Upper lobe of left lung (tissue), 6 donors: ENCODE results near the gene ACACB. TPM values are rescaled to one million over a fixed set of nuclear protein-coding genes. Genes with fewer than 3 reads are reported as not detected.

Source experiments
- ATAC-seq, 2 donors: fragments of 200-7000 bp; cut with Tn5 transposase; one replicate each; pipeline ENCODE4 v1.9.1; 2022; ENCODE audit warnings: mild to moderate bottlenecking in 2 of 2, moderate library complexity in 2 of 2; ENCODE audit not compliant: low FRiP score in 2 of 2
- DNase-seq, 2 donors: peaks; one replicate each; pipeline ENCODE4 v3.0.0-alpha.2; 2019 to 2020
- H3K27ac ChIP-seq, 4 donors: fragments of 200-600 bp; sonication (generic); one replicate each; pipeline ENCODE4 v1.5.1; 2016 to 2019
- H3K27me3 ChIP-seq, 4 donors: fragments of 200-600 bp; sonication (generic); one replicate each; pipeline ENCODE4 v1.5.1; 2017 to 2019
- H3K36me3 ChIP-seq, 4 donors: fragments of 200-600 bp; sonication (generic); one replicate each; pipeline ENCODE4 v1.5.1; 2016 to 2019
- H3K4me1 ChIP-seq, 4 donors: fragments of 200-600 bp; sonication (generic); one replicate each; pipeline ENCODE4 v1.5.1; 2018 to 2019
- H3K4me3 ChIP-seq, 4 donors: fragments of 200-600 bp; sonication (generic); one replicate each; pipeline ENCODE4 v1.5.1; 2017 to 2019; ENCODE audit warnings: mild to moderate bottlenecking in 2 of 4, moderate library complexity in 1 of 4
- H3K9me3 ChIP-seq, 4 donors: fragments of 200-600 bp; sonication (generic); one replicate each; pipeline ENCODE4 v1.5.1; 2018 to 2019
- CTCF ChIP-seq, 6 experiments: fragments of 450-650 bp in 4 of 6; fragments of 200-600 bp in 2 of 6; sonication (generic) in 2 of 6; IDR thresholded peaks; one replicate each; pipeline ENCODE4 v1.5.1; 2016 to 2019; ENCODE audit warnings: antibody characterized with exemption in 6 of 6
- EP300 ChIP-seq, 4 donors: sonication (generic); formaldehyde crosslinking; IDR thresholded peaks; one replicate each; pipeline ENCODE4 v1.5.1; 2017; ENCODE audit warnings: antibody characterized with exemption in 4 of 4, control low read depth in 2 of 4
- POLR2A ChIP-seq, 4 donors: fragments of 450-650 bp; IDR thresholded peaks; one replicate each; pipeline ENCODE4 v1.5.1; 2016 to 2017; ENCODE audit warnings: antibody characterized with exemption in 4 of 4, mild to moderate bottlenecking in 2 of 4
- POLR2AphosphoS5 ChIP-seq, 2 donors: sonication (generic); formaldehyde crosslinking; IDR thresholded peaks; one replicate each; pipeline ENCODE4 v1.5.1; 2017; ENCODE audit warnings: antibody characterized with exemption in 2 of 2
- WGBS, 2 donors: methylation state at CpG; one replicate each; pipeline ENCODE4 v1.1.5; 2017 to 2018; 5-methylcytosine and 5-hydroxymethylcytosine counted together
- total RNA-seq, 6 donors: library from RNA; depleted of rRNA in 4 of 6; stranded (reverse); fragments of >200 nt in 4 of 6; gene quantifications; one replicate each; pipeline versions ENCODE4 v1.1.0 to v1.2.1, GENCODE V29; 2016 to 2021
- donor health status: DM: no; HTN: no; CAD: no; lungs with moderate emphysema.
- donor health status: DM: no; HTN: yes; CAD: no; lungs with severe emphysema.

Gene ACACB
- total RNA-seq, 6 donors from 2014 or later: 26.3 to 202 (median 36.3) TPM

- Histone ChIP-seq H3K4me1 (no peaks in the 10 kb centered on the region), H3K4me3 (no peak overlapping the region), H3K27me3 (no peaks in the 10 kb centered on the region), H3K27ac (no peak overlapping the region), H3K9me3 (no peaks in the 10 kb centered on the region), H3K36me3 (peaks cover 15 to 95% (median 60%) of the 10 kb centered on the region in 4 donors)
- TF ChIP-seq POLR2AphosphoS5 (IDR thresholded peaks at IDR 0.05): no peak
- no peak for TF ChIP-seq POLR2A (IDR thresholded peaks at IDR 0.05)
- TF ChIP-seq CTCF (IDR thresholded peaks at IDR 0.05): no peak
- no peak for TF ChIP-seq EP300 (IDR thresholded peaks at IDR 0.05)
- ATAC-seq (no peak), DNase-seq (no peak)
- WGBS, 2 donors: 91 to 93% methylated on average over 6 of the region's 6 CpGs
These were observed 119.9 kb downstream of the ACACB start for GRCh38 chr12:109236257-109236656.

DNA sequence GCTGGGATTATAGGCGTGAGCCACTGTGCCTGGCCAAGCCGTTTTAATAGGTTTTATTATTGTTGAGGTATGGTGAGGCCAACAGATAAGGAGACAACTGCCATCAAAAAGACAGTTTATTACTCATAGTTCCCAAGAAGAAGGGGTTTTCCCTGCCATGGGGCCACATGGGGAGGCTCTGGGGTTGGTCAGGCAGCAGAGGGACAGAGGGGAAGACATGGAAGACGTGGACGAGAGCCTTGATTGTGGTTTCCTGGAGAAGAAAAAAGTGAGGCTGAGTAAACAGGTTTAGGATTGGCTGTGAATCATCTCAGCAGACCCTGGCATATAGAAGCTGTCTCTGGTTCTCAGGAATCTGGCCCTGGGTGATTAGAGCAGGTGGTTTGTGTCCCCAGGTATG is 122.8 kb downstream of the ACACB start:
- H3K27me3 ChIP-seq: no peaks in the 10 kb centered on the region
- TF ChIP-seq POLR2AphosphoS5 (IDR thresholded peaks at IDR 0.05): no peak
- TF ChIP-seq CTCF (IDR thresholded peaks at IDR 0.05): no peak
- no peak for TF ChIP-seq POLR2A (IDR thresholded peaks at IDR 0.05)
- no peak for TF ChIP-seq EP300 (IDR thresholded peaks at IDR 0.05)
- H3K4me1 ChIP-seq: no peaks in the 10 kb centered on the region
- ATAC-seq: no peak
- peaks cover 21 to 94% (median 53%) of the 10 kb centered on the region in 4 donors for H3K36me3 ChIP-seq
- H3K4me3 ChIP-seq: no peak overlapping the region
- no peak for DNase-seq
- H3K9me3 ChIP-seq: no peaks in the 10 kb centered on the region
- H3K27ac ChIP-seq: no peak overlapping the region
- WGBS, 2 donors: 82 to 100% methylated on average over 4 of the region's 4 CpGs

DNA sequence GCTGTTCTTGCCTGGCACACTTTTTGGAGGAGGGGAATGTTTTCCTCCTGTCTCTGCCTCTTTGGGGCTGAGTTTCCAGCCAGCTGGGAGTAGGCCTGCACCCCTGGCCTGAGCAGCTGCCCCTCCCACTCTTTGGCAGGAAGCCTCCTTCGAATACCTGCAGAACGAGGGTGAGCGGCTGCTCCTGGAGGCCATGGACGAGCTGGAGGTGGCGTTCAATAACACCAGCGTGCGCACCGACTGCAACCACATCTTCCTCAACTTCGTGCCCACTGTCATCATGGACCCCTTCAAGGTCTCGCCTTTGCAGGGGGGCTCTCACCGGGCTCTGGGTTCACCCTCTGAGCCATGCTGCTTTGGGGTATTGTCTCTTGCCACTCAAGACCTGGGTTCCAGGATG is 123.3 kb downstream of the ACACB start:
- ATAC-seq (no peak), DNase-seq (no peak)
- Histone ChIP-seq H3K4me1 (no peaks in the 10 kb centered on the region), H3K27me3 (no peaks in the 10 kb centered on the region), H3K27ac (no peak overlapping the region), H3K4me3 (no peak overlapping the region), H3K9me3 (no peaks in the 10 kb centered on the region), H3K36me3 (peaks cover 21 to 94% (median 54%) of the 10 kb centered on the region in 4 donors)
- no peak for TF ChIP-seq POLR2A (IDR thresholded peaks at IDR 0.05)
- WGBS, 2 donors: 89 to 91% methylated on average over 10 to 11 of the region's 11 CpGs

GRCh38 chr12:109240365-109240764 is 124.0 kb downstream of the ACACB start:
- no peak for ATAC-seq
- TF ChIP-seq EP300 (IDR thresholded peaks at IDR 0.05) (no peak), CTCF (IDR thresholded peaks at IDR 0.05) (no peak), POLR2A (IDR thresholded peaks at IDR 0.05) (no peak), POLR2AphosphoS5 (IDR thresholded peaks at IDR 0.05) (no peak)
- Histone ChIP-seq H3K4me3 (no peak overlapping the region), H3K9me3 (no peaks in the 10 kb centered on the region), H3K36me3 (peaks cover 21 to 94% (median 52%) of the 10 kb centered on the region in 4 donors), H3K27ac (no peak overlapping the region), H3K4me1 (no peaks in the 10 kb centered on the region), H3K27me3 (no peaks in the 10 kb centered on the region)
- no peak for DNase-seq
- WGBS, 2 donors: 93 to 96% methylated on average over 2 of the region's 2 CpGs

- Histone ChIP-seq H3K36me3 (peaks cover 22 to 94% (median 55%) of the 10 kb centered on the region in 4 donors), H3K27me3 (no peaks in the 10 kb centered on the region), H3K27ac (no peak overlapping the region), H3K4me3 (no peak overlapping the region), H3K4me1 (no peaks in the 10 kb centered on the region), H3K9me3 (no peaks in the 10 kb centered on the region)
- ATAC-seq (no peak), DNase-seq (no peak)
- TF ChIP-seq POLR2AphosphoS5 (IDR thresholded peaks at IDR 0.05) (no peak), EP300 (IDR thresholded peaks at IDR 0.05) (no peak), POLR2A (IDR thresholded peaks at IDR 0.05) (no peak), CTCF (IDR thresholded peaks at IDR 0.05) (no peak)
- WGBS, 2 donors: 83 to 89% methylated on average over 5 of the region's 5 CpGs
These were observed 125.5 kb downstream of the ACACB start for GRCh38 chr12:109241936-109242335.
